Stimulated activated CD4-positive, alpha-beta T cell treated with anti-CD3 and anti-CD28 coated beads, TNF-alpha, amount 100 ng/mL, for 24 hours (primary cell): ENCODE measurements around the gene SAMD11.

ENCODE experiments used
- DNase-seq, 3 experiments: peaks; one replicate each; pipeline ENCODE4 v3.0.0-alpha.2; 2020; ENCODE audit warnings: low read depth in 3 of 3

SAMD11 gene

GRCh38 chr1:962381-963300 is 38.9 kb downstream of the SAMD11 start:
- DNase-seq: no peak

DNA sequence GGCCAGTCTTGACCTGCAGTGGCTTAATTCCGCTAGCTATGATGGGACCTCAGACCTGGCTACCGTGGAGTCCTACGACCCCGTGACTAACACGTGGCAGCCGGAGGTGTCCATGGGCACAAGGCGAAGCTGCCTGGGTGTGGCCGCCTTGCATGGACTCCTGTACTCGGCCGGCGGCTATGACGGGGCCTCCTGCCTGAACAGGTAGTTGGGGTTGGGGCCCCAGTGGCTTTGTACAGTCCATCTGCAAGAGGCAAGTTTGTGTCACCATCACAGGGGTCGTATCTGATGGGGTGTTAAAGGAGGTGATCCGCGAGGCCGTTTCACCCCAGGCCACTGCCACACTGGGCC is 39.6 kb downstream of the SAMD11 start:
- DNase-seq: no peak

DNA sequence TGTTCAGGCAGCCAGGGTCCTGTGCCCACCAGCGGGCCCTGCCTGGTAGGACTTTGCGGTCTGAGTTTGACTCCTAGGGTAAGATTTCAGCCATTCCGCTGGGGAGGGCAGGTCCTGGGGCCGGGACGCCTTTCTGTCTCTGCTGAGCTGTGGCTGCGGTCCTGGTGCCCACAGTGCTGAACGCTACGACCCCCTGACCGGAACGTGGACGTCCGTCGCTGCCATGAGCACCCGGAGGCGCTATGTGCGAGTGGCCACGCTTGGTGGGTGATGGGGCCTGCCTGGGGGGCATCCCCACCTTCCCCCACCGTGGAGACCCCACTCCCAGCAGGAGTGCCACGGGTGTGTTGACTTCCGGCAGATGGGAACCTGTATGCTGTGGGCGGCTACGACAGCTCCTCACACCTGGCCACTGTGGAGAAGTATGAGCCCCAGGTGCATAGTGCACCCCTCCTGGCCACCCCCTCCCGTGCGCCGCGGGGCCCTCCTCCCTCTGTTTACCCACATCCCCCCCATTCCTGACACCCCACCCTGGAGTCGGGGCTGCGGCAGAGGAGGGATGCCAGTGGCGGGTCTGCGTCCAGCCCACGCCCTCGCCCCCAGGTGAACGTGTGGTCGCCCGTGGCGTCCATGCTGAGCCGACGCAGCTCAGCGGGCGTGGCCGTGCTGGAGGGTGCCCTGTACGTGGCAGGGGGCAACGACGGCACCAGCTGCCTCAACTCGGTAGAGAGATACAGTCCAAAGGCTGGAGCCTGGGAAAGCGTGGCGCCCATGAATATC is 40.2 kb downstream of the SAMD11 start:
- no peak for DNase-seq

DNA sequence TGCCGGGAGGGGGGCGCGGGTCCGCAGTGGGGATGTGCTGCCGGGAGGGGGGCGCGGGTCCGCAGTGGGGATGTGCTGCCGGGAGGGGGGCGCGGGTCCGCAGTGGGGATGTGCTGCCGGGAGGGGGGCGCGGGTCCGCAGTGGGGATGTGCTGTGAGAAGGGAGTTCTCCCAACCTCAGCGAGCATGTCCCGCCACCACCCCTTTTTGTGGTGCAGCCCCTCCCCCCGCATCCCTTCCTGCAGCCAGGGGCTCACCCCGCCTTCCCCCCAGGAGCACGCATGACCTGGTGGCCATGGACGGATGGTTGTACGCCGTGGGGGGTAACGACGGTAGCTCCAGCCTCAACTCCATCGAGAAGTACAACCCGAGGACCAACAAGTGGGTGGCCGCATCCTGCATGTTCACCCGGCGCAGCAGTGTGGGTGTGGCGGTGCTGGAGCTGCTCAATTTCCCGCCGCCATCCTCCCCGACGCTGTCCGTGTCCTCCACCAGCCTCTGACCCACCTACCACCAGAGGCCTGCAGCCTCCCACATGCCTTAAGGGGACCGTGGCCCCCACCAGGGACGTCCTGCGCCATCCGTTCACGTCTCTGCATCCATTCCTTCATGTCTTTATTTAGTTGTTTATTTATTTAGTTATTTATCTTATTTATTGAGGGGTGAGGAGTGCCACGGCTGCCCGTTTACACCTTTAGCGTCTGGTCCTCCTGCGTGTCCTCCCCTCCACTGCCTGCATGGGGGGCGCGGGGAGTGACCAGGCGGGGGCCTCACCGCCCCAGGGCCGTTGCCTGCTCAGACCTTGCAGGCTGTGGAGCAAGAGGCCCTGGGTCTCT is 41.2 kb downstream of the SAMD11 start:
- DNase-seq: no peak

GRCh38 chr1:965526-966134 is 41.9 kb downstream of the SAMD11 start:
- DNase-seq: no peak

GRCh38 chr1:966135-966703 is 42.5 kb downstream of the SAMD11 start, which contains the start of gene PLEKHN1:
Gene PLEKHN1 (plus strand): TSS chr1:966482. CDS start chr1:966532, 50 bp downstream.
- DNase-seq: peak in 1 of 3 experiments; percentile 52

GRCh38 chr1:966704-967300 is 43.1 kb downstream of the SAMD11 start:
- DNase-seq: peak; percentile 67 to 88 (median 72)

- DNase-seq: no peak
Measured at GRCh38 chr1:967466-968343, 44.0 kb downstream of the SAMD11 start.

DNA sequence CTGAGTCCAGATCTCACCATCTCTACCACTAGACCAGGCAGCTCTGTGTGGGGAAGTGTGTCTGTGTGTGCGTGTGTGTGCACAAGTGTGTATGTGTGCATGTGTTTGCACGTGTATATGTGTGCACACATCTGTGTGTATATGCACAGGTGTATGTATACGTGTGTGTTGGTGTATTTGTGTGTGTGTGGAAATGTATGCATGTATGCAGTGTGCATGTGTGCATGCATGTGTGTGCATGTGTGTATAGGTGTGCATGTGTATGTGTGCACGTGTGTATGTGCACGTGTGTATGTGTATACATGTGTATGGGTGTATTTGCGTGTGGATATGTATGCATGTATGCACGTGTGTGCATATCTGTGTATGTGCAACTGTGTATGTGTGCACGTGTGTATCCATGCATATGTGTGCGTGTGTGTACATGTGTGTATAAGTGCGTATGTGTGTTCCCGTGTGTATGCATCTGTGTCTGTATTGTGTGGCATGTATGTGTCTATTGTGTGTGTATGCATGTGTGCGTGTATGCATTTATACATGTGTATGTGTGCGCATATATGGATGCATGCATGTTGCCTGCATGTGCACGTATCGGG is 45.6 kb downstream of the SAMD11 start:
- DNase-seq: no peak

GRCh38 chr1:970242-970972 is 46.7 kb downstream of the SAMD11 start:
- DNase-seq: no peak

GRCh38 chr1:970973-971730 is 47.4 kb downstream of the SAMD11 start:
- DNase-seq: no peak

DNA sequence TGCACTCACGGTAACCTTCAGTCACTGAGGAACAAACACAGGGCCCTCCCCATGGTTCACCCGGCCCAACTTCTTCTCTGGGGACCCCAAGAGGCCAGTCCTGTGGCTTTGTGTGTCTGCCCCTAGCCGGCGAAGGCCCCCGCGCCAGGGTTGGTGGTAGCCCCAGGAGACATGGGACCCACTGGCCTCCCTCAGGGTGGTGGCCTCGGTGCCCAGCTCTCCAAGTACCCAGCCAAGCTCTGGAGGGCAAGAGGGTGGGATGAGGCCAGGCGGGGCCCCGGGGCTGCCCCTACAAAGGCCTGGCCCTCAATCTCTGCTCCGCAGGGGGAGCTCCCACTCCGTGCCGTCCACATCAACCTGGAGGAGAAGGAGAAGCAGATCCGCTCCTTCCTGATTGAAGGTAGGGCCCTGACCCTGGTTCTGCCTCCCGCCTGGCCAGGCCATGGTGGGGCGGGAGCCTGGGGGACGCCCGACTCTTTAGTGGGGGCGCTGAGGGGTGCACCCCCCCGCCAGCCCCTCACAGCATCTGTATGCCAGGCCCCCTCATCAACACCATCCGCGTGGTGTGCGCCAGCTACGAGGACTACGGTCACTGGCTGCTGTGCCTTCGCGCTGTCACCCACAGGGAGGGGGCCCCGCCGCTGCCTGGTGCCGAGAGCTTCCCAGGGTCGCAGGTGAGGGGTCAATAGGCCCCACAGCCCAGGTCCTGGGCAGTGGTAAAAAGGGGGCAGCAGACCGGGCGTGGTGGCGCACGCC is 48.2 kb downstream of the SAMD11 start:
- DNase-seq: no peak

GRCh38 chr1:972726-973458 is 49.2 kb downstream of the SAMD11 start:
- no peak for DNase-seq

- no peak for DNase-seq
Measured at GRCh38 chr1:973459-974292, 50.0 kb downstream of the SAMD11 start.

DNA sequence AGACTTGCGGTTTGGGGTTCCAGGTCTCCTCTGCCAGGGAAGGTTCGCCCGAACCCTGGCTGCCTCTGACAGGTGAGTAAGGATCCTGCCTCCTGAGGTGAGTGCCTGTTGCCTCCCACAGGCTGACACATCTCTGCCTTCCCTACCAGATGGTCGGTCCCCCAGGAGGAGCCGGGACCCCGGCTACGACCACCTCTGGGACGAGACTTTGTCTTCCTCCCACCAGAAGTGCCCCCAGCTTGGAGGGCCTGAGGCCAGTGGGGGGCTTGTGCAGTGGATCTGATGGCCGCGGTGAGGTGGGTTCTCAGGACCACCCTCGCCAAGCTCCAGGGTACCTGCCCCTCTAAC is 50.5 kb downstream of the SAMD11 start:
- no peak for DNase-seq
